ENCODE results near the gene DLX1.

Gene DLX1

GRCh38 chr2:172072303-172072702, 13.0 kb upstream of the DLX1 start:
- Histone ChIP-seq H3K9ac (no peak overlapping the region), H3K79me2 (no peaks in the 10 kb centered on the region), H3K27me3 (ENCODE audit: control insufficient read depth, insufficient read depth, low read length) (no peaks in the 10 kb centered on the region), H3K4me3 (ENCODE audit: low read depth, low read length) (no peak overlapping the region), H3K36me3 (ENCODE audit: control insufficient read depth, insufficient read depth, low read length) (no peaks in the 10 kb centered on the region), H2AFZ (no peak overlapping the region), H3K9me3 (ENCODE audit: control insufficient read depth, low read length) (no peaks in the 10 kb centered on the region), H3K4me2 (ENCODE audit: low read length) (no peak overlapping the region), H3K4me1 (no peaks in the 10 kb centered on the region), H3K27ac (no peak overlapping the region)
- TF ChIP-seq, protein P1, sequence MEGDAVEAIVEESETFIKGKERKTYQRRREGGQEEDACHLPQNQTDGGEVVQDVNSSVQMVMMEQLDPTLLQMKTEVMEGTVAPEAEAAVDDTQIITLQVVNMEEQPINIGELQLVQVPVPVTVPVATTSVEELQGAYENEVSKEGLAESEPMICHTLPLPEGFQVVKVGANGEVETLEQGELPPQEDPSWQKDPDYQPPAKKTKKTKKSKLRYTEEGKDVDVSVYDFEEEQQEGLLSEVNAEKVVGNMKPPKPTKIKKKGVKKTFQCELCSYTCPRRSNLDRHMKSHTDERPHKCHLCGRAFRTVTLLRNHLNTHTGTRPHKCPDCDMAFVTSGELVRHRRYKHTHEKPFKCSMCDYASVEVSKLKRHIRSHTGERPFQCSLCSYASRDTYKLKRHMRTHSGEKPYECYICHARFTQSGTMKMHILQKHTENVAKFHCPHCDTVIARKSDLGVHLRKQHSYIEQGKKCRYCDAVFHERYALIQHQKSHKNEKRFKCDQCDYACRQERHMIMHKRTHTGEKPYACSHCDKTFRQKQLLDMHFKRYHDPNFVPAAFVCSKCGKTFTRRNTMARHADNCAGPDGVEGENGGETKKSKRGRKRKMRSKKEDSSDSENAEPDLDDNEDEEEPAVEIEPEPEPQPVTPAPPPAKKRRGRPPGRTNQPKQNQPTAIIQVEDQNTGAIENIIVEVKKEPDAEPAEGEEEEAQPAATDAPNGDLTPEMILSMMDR (IDR thresholded peaks at IDR 0.05): no peak

DNA sequence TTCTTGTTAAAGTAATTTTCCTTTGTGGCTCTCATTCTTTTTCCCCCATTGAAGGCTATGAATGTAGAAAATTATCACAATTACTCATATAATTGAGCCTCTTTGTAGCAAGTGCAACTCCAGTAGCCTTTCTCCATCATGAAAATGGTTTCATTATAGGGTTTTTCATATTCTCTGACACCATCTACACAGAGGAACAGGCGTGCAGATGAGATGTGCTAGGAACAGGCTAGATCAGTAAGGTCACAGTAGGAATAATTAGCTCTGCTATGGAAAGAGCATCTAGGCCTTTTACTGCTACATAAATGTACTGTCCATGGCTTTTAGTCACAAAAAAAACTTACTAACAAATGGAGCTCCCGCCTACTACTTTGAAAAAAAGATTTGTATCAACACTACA, 12.6 kb upstream of the DLX1 start:
- Histone ChIP-seq H3K9me3 (ENCODE audit: control insufficient read depth, low read length) (no peaks in the 10 kb centered on the region), H3K27ac (no peak overlapping the region), H3K79me2 (no peaks in the 10 kb centered on the region), H3K4me2 (ENCODE audit: low read length) (no peak overlapping the region), H2AFZ (no peak overlapping the region), H3K9ac (no peak overlapping the region), H3K4me3 (ENCODE audit: low read depth, low read length) (no peak overlapping the region), H3K27me3 (ENCODE audit: control insufficient read depth, insufficient read depth, low read length) (no peaks in the 10 kb centered on the region), H3K4me1 (no peaks in the 10 kb centered on the region), H3K36me3 (ENCODE audit: control insufficient read depth, insufficient read depth, low read length) (no peaks in the 10 kb centered on the region)
- TF ChIP-seq, protein P1 (IDR thresholded peaks at IDR 0.05): no peak

GRCh38 chr2:172073518-172073917, 11.8 kb upstream of the DLX1 start:
- H3K4me3 ChIP-seq (ENCODE audit: low read depth, low read length): no peak overlapping the region
- no peaks in the 10 kb centered on the region for H3K79me2 ChIP-seq
- H3K9me3 ChIP-seq (ENCODE audit: control insufficient read depth, low read length): no peaks in the 10 kb centered on the region
- H3K27ac ChIP-seq: no peak overlapping the region
- H3K4me1 ChIP-seq: no peaks in the 10 kb centered on the region
- H2AFZ ChIP-seq: no peak overlapping the region
- H3K4me2 ChIP-seq (ENCODE audit: low read length): no peak overlapping the region
- TF ChIP-seq, protein P1 (IDR thresholded peaks at IDR 0.05): no peak
- no peaks in the 10 kb centered on the region for H3K27me3 ChIP-seq (ENCODE audit: control insufficient read depth, insufficient read depth, low read length)
- no peaks in the 10 kb centered on the region for H3K36me3 ChIP-seq (ENCODE audit: control insufficient read depth, insufficient read depth, low read length)
- H3K9ac ChIP-seq: no peak overlapping the region

DNA sequence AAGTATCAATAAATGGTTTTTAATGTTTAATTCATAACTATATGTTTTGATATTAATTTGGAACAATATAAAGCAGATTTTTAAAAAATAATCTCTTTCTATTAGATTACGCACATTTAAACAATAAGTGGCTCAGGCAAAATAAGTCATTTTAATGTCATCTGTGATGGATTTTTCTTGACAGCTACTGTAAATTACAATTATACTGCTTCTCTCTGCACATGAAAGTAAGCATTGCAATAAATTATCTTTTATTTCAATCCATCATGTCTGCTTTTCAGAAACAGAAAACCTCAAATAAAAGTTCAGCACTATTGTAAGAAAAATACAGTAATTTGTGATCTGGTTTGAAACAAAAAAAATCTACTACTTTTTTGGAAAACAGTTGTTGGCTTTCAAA, 11.1 kb upstream of the DLX1 start:
- H3K4me2 ChIP-seq (ENCODE audit: low read length): no peak overlapping the region
- H3K4me1 ChIP-seq: no peaks in the 10 kb centered on the region
- H3K9ac ChIP-seq: no peak overlapping the region
- no peaks in the 10 kb centered on the region for H3K9me3 ChIP-seq (ENCODE audit: control insufficient read depth, low read length)
- no peak overlapping the region for H2AFZ ChIP-seq
- no peak overlapping the region for H3K4me3 ChIP-seq (ENCODE audit: low read depth, low read length)
- no peaks in the 10 kb centered on the region for H3K36me3 ChIP-seq (ENCODE audit: control insufficient read depth, insufficient read depth, low read length)
- H3K27ac ChIP-seq: no peak overlapping the region
- no peaks in the 10 kb centered on the region for H3K27me3 ChIP-seq (ENCODE audit: control insufficient read depth, insufficient read depth, low read length)
- H3K79me2 ChIP-seq: no peaks in the 10 kb centered on the region
- TF ChIP-seq, protein P1 (IDR thresholded peaks at IDR 0.05): no peak

DNA sequence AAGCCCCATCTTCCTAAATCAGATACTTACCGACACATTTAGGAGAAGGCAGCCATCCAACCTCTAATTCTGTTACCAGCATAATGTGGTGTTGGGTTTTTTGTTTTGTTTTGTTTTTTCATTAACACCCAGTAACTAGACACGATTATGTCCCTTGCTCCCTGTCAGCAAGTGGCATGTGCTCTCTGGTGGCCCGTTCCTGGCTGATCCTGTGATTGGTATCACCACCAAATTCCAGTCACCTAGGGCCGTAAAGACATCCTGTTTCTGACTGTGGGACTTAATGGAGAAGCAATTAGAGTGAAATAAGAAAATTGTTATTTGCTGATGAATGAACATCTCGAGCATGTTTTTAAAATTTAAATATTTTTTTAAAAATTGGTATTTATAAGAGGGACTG, 5.9 kb upstream of the DLX1 start:
- TF ChIP-seq, protein P1 (IDR thresholded peaks at IDR 0.05): no peak
- Histone ChIP-seq H3K9ac (no peak overlapping the region), H3K4me1 (no peaks in the 10 kb centered on the region), H3K27me3 (ENCODE audit: control insufficient read depth, insufficient read depth, low read length) (peaks cover 18% of the 10 kb centered on the region), H3K36me3 (ENCODE audit: control insufficient read depth, insufficient read depth, low read length) (no peaks in the 10 kb centered on the region), H3K79me2 (no peaks in the 10 kb centered on the region), H3K4me3 (ENCODE audit: low read depth, low read length) (no peak overlapping the region), H3K4me2 (ENCODE audit: low read length) (no peak overlapping the region), H3K27ac (no peak overlapping the region), H2AFZ (no peak overlapping the region), H3K9me3 (ENCODE audit: control insufficient read depth, low read length) (peaks cover 4% of the 10 kb centered on the region)
